Heart right ventricle (tissue), 16 donors: Measurements from ENCODE around the gene ATRNL1. TPM values are rescaled to one million over a fixed set of nuclear protein-coding genes. Genes with fewer than 3 reads are reported as not detected.

Source experiments
- ATAC-seq, 8 donors: fragments of 200-7000 bp; cut with Tn5 transposase; one replicate each; pipeline ENCODE4 v1.9.1; 2020; ENCODE audit warnings: mild to moderate bottlenecking in 8 of 8, moderate library complexity in 8 of 8, moderate number of reproducible peaks in 1 of 8
- DNase-seq, 2 donors: peaks; one replicate each; pipeline ENCODE4 v3.0.0-alpha.2; 2020
- H3K27ac ChIP-seq, 10 donors: fragments of 200-600 bp; sonication (generic) in 2 of 10; one replicate each; pipeline versions ENCODE4 v1.5.0 to v1.8.0; 2020 to 2022; ENCODE audit warnings: mild to moderate bottlenecking in 3 of 10
- H3K27me3 ChIP-seq, 7 donors: fragments of 200-600 bp; one replicate each; pipeline ENCODE4 v1.8.0; 2021 to 2022; ENCODE audit warnings: mild to moderate bottlenecking in 2 of 7
- H3K36me3 ChIP-seq, 9 donors: fragments of 200-600 bp; sonication (generic) in 1 of 9; one replicate each; pipeline versions ENCODE4 v1.5.0 to v1.8.0; 2020 to 2022; ENCODE audit warnings: mild to moderate bottlenecking in 2 of 9
- H3K4me1 ChIP-seq, 9 donors: fragments of 200-600 bp; sonication (generic) in 1 of 9; one replicate each; pipeline versions ENCODE4 v1.5.0 to v1.8.0; 2020 to 2022; ENCODE audit warnings: mild to moderate bottlenecking in 4 of 9
- H3K4me3 ChIP-seq, 10 donors: fragments of 200-600 bp; sonication (generic) in 2 of 10; one replicate each; pipeline versions ENCODE4 v1.5.0 to v1.8.0; 2020 to 2022; ENCODE audit warnings: mild to moderate bottlenecking in 7 of 10, moderate library complexity in 2 of 10
- H3K9me3 ChIP-seq, 11 donors: fragments of 200-600 bp in 10 of 11; sonication (generic) in 2 of 11; one replicate each; pipeline versions ENCODE4 v1.5.0 to v1.8.0; 2013 to 2022; ENCODE audit warnings: mild to moderate bottlenecking in 2 of 11, control low read depth in 1 of 11, moderate library complexity in 1 of 11
- WGBS, 2 donors: extraction: QIAGEN DNeasy Blood & Tissue Kit; methylation state at CpG; one replicate each; pipeline ENCODE4 v1.1.7; 2013; ENCODE audit warnings: inconsistent platforms in 1 of 2; 5-methylcytosine and 5-hydroxymethylcytosine counted together
- intact Hi-C, 10 donors: fragments of 100-400 bp; cut with DNase I; formaldehyde crosslinking; loops; one replicate each; pipeline versions ENCODE4 v1.11.1 to v1.14.2; 2022
- polyA plus RNA-seq, 2 donors: library from polyadenylated mRNA; stranded (reverse); fragments of 200-250 nt; gene quantifications; one replicate each; pipeline ENCODE4 v1.2.3, GENCODE V29; 2013
- total RNA-seq, 10 donors: library from RNA; stranded (reverse); fragmentation: NEBNext Ultra II Directional in 3 of 10; extraction: Animal tissue kit (Norgen Biotek cat#: 25700) in 3 of 10; gene quantifications; one replicate each; pipeline versions ENCODE4 v1.2.1 to v1.2.4, GENCODE V29; 2021 to 2023
- TF ChIP-seq, protein P1 (sequence below), 9 donors: fragments of 200-600 bp; sonication (generic) in 2 of 9; IDR thresholded peaks; one replicate each; pipeline versions ENCODE4 v1.5.0 to v1.8.0; 2021 to 2022; ENCODE audit warnings: antibody characterized with exemption in 9 of 9, mild to moderate bottlenecking in 5 of 9, moderate library complexity in 1 of 9
- donor health status: Arrhythmogenic right ventricular cardiomyopathy.
- donor health status: ischemic (EF 13 %, LVEDD 7.1; RV severe dilation, severe dysfunction).
- donor health status: healthy with polysubstance abuse.
- donor health status: DM: no; HTN: yes; CAD: no.
- donor health status: DM: no; HTN: no; CAD: no.
- donor health status: ischemic (EF 25% LVEDD 6.9; RV normal size, moderate dysfunction).
- donor health status: ischemic (EF 25% LVEDD 5.7; RV mildly dilated, moderate dysfunction).
- donor health status: healthy.
- donor health status: DM: yes; HTN: yes; CAD: no.
- donor health status: Ischemic cardiomyopathy.
- donor health status: ischemic (EF 35%, LVEDD 5.7; RV mildly dilated, moderate dysfunction).
- donor health status: nonischemic (EF 11% LVEDD 7.7; RV severe dilation, severe dysfunction).
- donor health status: DM: yes; HTN: yes; CAD: no.
- donor health status: PGD.
- donor health status: ischemic (EF 29% LVEDD 5.4; RV normal size, mild dysfunction).
- donor health status: nonischemic (EF 23%, LVEDD 6.1; RV moderate dilation, normal function).

The ATRNL1 gene
- total and polyA plus RNA-seq, 12 donors = 0.06 to 22.4 (median 8.1) TPM; not detected in 1

DNA sequence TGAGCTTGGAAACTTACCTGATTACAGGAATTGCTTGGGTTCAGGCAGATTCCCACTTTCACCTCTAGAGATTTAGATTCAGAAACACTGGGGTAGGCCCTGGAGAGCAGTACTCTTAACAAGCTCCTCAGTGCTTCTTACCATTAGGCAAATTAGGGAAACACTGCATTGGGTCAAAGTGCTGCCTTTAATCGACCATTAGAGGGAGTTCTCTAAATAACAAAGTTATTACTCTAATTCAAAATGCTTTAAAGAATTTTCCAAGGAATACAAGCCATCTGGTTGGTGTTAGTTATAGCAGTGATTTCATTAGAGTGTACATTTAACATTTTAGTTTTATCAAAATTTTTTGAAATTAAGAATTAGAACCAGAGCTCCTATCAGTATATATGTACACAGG is 855.3 kb downstream of the ATRNL1 start:
- peaks cover 0 to 9% (median 0%) of the 10 kb centered on the region in 9 donors for H3K4me1 ChIP-seq
- no peak overlapping the region for H3K27ac ChIP-seq
- TF ChIP-seq, protein P1, sequence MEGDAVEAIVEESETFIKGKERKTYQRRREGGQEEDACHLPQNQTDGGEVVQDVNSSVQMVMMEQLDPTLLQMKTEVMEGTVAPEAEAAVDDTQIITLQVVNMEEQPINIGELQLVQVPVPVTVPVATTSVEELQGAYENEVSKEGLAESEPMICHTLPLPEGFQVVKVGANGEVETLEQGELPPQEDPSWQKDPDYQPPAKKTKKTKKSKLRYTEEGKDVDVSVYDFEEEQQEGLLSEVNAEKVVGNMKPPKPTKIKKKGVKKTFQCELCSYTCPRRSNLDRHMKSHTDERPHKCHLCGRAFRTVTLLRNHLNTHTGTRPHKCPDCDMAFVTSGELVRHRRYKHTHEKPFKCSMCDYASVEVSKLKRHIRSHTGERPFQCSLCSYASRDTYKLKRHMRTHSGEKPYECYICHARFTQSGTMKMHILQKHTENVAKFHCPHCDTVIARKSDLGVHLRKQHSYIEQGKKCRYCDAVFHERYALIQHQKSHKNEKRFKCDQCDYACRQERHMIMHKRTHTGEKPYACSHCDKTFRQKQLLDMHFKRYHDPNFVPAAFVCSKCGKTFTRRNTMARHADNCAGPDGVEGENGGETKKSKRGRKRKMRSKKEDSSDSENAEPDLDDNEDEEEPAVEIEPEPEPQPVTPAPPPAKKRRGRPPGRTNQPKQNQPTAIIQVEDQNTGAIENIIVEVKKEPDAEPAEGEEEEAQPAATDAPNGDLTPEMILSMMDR (IDR thresholded peaks at IDR 0.05) = peak in 8 of 9 donors; percentile 12 to 57 (median 39)
- no peaks in the 10 kb centered on the region for H3K36me3 ChIP-seq
- intact Hi-C loops = loop anchor here in 4 of 10 donors (10.0 kb wide), 2 partner anchors 326 to 336 kb away; partner anchors contain the start of gene GFRA1 (in 2 of the 4)
- ATAC-seq (peak in 2 of 8 donors; percentile 38), DNase-seq (no peak)
- no peak overlapping the region for H3K4me3 ChIP-seq
- H3K9me3 ChIP-seq = no peaks in the 10 kb centered on the region
- no peaks in the 10 kb centered on the region for H3K27me3 ChIP-seq
- 17 to 18% methylated on average over 1 of the region's 1 CpG for WGBS, 2 donors

DNA sequence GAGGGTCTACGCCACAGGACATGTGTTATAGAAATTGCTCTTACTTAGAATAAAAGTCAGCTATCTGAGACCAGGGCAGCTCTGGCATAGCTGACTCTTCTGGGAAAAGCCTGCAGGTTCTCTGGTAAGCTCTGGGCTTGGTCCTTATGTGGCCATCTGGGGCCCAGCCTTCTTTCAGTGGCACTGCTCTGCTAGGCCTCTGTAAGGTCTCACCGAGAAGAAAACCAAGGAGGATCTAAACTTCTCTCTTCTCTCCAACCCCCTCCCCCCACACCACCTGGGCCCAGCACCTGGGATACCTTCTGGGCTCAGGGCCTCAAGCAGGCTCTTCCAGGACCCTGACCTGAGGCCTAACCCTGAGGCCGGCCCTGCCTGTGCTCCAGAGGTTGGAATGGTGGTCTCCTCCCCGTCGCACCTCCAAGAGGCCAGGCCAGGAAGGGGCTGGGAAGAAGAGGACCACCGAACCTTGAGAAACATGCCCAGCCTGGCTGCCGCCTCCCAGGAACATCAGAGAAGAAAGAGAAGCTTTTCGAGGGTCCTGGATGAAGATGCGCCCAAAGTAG is 856.2 kb downstream of the ATRNL1 start:
- no peak for DNase-seq
- H3K4me3 ChIP-seq = no peak overlapping the region
- 94 to 95% methylated on average over 9 of the region's 9 CpGs for WGBS, 2 donors
- no peak for ATAC-seq
- intact Hi-C loops = loop anchor here in 4 of 10 donors (10.0 kb wide), 2 partner anchors 325 to 335 kb away; partner anchors contain the start of gene GFRA1 (in 2 of the 4)
- H3K36me3 ChIP-seq = no peaks in the 10 kb centered on the region
- H3K4me1 ChIP-seq = peaks cover 0 to 9% (median 0%) of the 10 kb centered on the region in 9 donors
- TF ChIP-seq, protein P1 (IDR thresholded peaks at IDR 0.05) = no peak
- no peaks in the 10 kb centered on the region for H3K9me3 ChIP-seq
- H3K27ac ChIP-seq = no peak overlapping the region
- no peaks in the 10 kb centered on the region for H3K27me3 ChIP-seq

DNA sequence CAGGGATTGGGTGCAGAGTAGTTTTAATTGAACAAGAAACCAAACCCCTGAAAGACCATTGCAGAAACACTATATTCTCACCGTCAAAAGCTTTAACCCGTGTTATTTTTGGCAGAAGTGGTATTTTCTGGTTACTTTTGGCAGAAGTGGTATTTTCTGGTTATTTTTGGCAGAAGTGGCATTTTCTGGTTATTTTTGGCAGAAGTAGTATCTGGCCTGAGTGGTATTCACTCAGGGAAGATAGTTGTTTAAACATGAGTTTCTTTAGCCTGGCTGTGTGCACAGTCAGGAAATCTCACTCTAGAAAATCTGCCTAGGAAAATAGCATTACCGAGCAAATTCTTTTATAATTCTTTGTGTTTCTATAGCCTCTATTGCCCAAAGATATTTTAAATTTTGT is 857.2 kb downstream of the ATRNL1 start:
- peak in 3 of 8 donors; percentile 46 to 55 (median 47) for ATAC-seq
- TF ChIP-seq, protein P1 (IDR thresholded peaks at IDR 0.05) = no peak
- no peak overlapping the region for H3K27ac ChIP-seq
- intact Hi-C loops = loop anchor here in 1 of 10 donors (10.0 kb wide), 1 partner anchor 334 kb away; no protein-coding TSS in a partner anchor
- WGBS, 2 donors = 52 to 73% methylated on average over 3 of the region's 3 CpGs
- H3K4me1 ChIP-seq = peaks cover 0 to 9% (median 0%) of the 10 kb centered on the region in 9 donors
- H3K36me3 ChIP-seq = no peaks in the 10 kb centered on the region
- no peaks in the 10 kb centered on the region for H3K9me3 ChIP-seq
- no peaks in the 10 kb centered on the region for H3K27me3 ChIP-seq
- no peak for DNase-seq
- no peak overlapping the region for H3K4me3 ChIP-seq

DNA sequence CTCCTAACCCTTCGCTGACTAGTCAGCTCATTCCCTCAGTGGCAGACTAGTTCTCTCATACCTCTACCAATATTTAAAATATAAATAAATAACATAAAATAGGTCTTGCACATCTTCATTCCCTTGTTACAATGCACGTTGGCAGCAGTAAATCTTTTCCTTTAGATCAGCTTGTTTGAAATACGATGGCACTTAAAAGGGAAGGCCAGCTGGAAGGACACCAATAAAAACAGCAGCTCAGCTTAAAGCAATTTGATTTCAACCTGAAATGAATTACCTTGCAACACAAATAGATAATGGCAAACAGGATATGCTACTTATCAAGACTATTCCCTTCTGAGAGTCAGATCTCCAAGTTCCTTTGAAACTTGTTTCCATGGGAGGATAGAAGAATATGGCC is 858.1 kb downstream of the ATRNL1 start:
- Histone ChIP-seq H3K27ac (no peak overlapping the region), H3K36me3 (no peaks in the 10 kb centered on the region), H3K4me3 (no peak overlapping the region), H3K9me3 (no peaks in the 10 kb centered on the region), H3K4me1 (peaks cover 0 to 9% (median 0%) of the 10 kb centered on the region in 9 donors), H3K27me3 (no peaks in the 10 kb centered on the region)
- intact Hi-C loops = loop anchor here in 1 of 10 donors (10.0 kb wide), 1 partner anchor 334 kb away; no protein-coding TSS in a partner anchor
- DNase-seq (no peak), ATAC-seq (no peak)
- TF ChIP-seq, protein P1 (IDR thresholded peaks at IDR 0.05) = no peak
- WGBS, 2 donors = 56 to 66% methylated on average over 3 of the region's 3 CpGs
